ENCODE measurements around the gene CLIP1. TPM values are rescaled to one million over a fixed set of nuclear protein-coding genes. Genes with fewer than 3 reads are reported as not detected.

CLIP1 gene
- total and polyA plus RNA-seq, 2 of the 4 experiments (the other 2 are of a cell fraction), result 38.0 to 54.8 TPM

DNA sequence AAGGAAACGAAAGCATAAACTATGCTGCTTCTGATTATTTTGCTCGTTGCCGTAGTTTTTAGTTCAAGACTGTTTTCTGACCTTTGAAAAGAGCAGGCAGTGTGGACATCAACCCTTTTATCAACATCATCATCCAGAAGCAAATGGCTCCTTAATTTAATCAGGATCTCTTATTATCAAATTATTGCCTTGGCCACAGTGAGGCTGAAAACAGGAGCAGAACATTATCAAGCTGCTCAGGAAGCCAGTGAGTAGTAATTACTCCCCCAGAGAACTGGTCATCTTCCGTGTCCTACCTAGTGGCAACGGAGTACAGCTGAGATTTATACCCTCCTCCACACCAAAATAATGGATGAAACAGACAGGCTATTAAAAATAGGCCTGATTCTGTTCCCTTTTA is 194.4 kb downstream of the CLIP1 start:
- Histone ChIP-seq H2BK120ac (ENCODE audit: low read depth, low read length) (no peak overlapping the region), H3K23ac (ENCODE audit: low read depth, low read length) (no peak overlapping the region), H4K20me1 (ENCODE audit: insufficient read depth, low read length) (peaks cover 11% of the 10 kb centered on the region), H2BK5ac (ENCODE audit: low read depth, low read length, poor library complexity, severe bottlenecking) (no peak overlapping the region), H2AFZ (replicated peaks; ENCODE audit: low read length, poor library complexity) (no peak overlapping the region), H3K4ac (ENCODE audit: low read depth, low read length) (no peak overlapping the region), H3K4me2 (ENCODE audit: low read depth, low read length) (no peak overlapping the region), H2BK15ac (ENCODE audit: low read depth, low read length) (no peak overlapping the region), H3K27ac (ENCODE audit: insufficient read depth, low read length) (no peak overlapping the region), H3K56ac (ENCODE audit: extremely low read depth, insufficient read depth, low read length) (no peak overlapping the region), H3K27me3 (ENCODE audit: control insufficient read depth, insufficient read depth, low read length) (no peaks in the 10 kb centered on the region), H3K36me3 (ENCODE audit: control insufficient read depth, insufficient read depth, low read length) (peaks cover 16% of the 10 kb centered on the region), H3K9me1 (ENCODE audit: insufficient read depth, low read length) (peaks cover 11% of the 10 kb centered on the region; the same call in 1 of the 2 replicates), H4K5ac (ENCODE audit: low read depth, low read length) (no peak overlapping the region), H3K4me3 (ENCODE audit: insufficient read depth, low read depth, low read length) (no peak overlapping the region), H3K79me1 (ENCODE audit: low read depth in 1 of 2, low read length in 2 of 2) (peaks cover 10 to 16% of the 10 kb centered on the region in 2 experiments), H3K9me3 (ENCODE audit: control insufficient read depth, insufficient read depth, low read length) (no peaks in the 10 kb centered on the region), H3K4me1 (ENCODE audit: control insufficient read depth, insufficient read depth, low read length) (peaks cover 10% of the 10 kb centered on the region), H2BK20ac (ENCODE audit: low read depth, low read length) (no peak overlapping the region), H2AK5ac (ENCODE audit: low read depth, low read length) (no peak overlapping the region), H3K14ac (replicated peaks; ENCODE audit: low read depth, low read length) (no peak overlapping the region), H4K91ac (ENCODE audit: insufficient read depth, low read depth, low read length) (no peak overlapping the region), H2AK9ac (replicated peaks; ENCODE audit: low read depth, low read length, poor library complexity) (no peak overlapping the region), H3K18ac (ENCODE audit: low read depth, low read length) (no peak overlapping the region), H3K9ac (ENCODE audit: low read depth, low read length) (no peak overlapping the region), H4K8ac (ENCODE audit: low read depth in 2 of 2, low read length in 2 of 2) (no peak overlapping the region)
- 92% methylated on average over 2 of the region's 5 CpGs; no CpG with 5 or more reads in 1 of the 2 experiments for WGBS, 2 experiments (ENCODE audit: extremely low coverage in 2 of 2, insufficient read length in 1 of 2)
- ATAC-seq (ENCODE audit: low read depth) (no peak), DNase-seq (no peak)
- TF ChIP-seq, protein P1, sequence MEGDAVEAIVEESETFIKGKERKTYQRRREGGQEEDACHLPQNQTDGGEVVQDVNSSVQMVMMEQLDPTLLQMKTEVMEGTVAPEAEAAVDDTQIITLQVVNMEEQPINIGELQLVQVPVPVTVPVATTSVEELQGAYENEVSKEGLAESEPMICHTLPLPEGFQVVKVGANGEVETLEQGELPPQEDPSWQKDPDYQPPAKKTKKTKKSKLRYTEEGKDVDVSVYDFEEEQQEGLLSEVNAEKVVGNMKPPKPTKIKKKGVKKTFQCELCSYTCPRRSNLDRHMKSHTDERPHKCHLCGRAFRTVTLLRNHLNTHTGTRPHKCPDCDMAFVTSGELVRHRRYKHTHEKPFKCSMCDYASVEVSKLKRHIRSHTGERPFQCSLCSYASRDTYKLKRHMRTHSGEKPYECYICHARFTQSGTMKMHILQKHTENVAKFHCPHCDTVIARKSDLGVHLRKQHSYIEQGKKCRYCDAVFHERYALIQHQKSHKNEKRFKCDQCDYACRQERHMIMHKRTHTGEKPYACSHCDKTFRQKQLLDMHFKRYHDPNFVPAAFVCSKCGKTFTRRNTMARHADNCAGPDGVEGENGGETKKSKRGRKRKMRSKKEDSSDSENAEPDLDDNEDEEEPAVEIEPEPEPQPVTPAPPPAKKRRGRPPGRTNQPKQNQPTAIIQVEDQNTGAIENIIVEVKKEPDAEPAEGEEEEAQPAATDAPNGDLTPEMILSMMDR (conservative IDR thresholded peaks at IDR 0.05; ENCODE audit: low read depth, low read length), result no peak
- TF ChIP-seq NFE2L2 (IDR thresholded peaks at IDR 0.05; ENCODE audit: low read depth, low read length), result no peak
- no peak for TF ChIP-seq FOS (IDR thresholded peaks at IDR 0.05; ENCODE audit: low read depth, low read length)
- dilution Hi-C loops (cut with HindIII; ENCODE audit: low sequenced_read_pairs, unreplicated experiment), result no loop called here
- intact Hi-C loops (cut with micrococcal nuclease), result no loop called here
- POLR2A ChIA-PET (ENCODE audit: unreplicated experiment), result no interaction called here
- CTCF ChIA-PET, result no interaction called here
- no TSS peak for BruUV-seq (replicated peaks)
- in situ Hi-C loops (cut with MboI; ENCODE audit: low sequenced_read_pairs), result no loop called here

All from IMR-90 (cell line).